ENCODE results near the gene CHD1L.

DNA sequence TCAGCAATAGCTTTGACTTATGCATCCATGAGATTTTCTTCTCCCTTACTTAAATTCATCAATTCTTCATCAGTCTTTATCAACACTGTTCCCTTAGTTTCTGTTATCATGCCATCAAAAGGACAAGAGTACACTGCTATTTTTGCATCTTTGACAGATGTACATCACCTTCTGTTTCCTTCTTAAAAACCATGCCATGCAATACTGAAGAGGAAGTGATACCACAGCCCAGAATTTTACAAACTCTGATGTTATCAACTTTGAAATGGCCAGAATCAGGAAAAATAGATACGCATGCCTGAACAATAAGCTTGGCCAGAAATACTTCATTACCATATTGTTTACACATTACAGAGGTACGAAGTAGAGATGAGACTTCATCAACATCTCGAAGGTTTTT, 38.4 kb upstream of the CHD1L start:
- TF ChIP-seq, protein P1, sequence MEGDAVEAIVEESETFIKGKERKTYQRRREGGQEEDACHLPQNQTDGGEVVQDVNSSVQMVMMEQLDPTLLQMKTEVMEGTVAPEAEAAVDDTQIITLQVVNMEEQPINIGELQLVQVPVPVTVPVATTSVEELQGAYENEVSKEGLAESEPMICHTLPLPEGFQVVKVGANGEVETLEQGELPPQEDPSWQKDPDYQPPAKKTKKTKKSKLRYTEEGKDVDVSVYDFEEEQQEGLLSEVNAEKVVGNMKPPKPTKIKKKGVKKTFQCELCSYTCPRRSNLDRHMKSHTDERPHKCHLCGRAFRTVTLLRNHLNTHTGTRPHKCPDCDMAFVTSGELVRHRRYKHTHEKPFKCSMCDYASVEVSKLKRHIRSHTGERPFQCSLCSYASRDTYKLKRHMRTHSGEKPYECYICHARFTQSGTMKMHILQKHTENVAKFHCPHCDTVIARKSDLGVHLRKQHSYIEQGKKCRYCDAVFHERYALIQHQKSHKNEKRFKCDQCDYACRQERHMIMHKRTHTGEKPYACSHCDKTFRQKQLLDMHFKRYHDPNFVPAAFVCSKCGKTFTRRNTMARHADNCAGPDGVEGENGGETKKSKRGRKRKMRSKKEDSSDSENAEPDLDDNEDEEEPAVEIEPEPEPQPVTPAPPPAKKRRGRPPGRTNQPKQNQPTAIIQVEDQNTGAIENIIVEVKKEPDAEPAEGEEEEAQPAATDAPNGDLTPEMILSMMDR (IDR thresholded peaks at IDR 0.05) = no peak
- no peak for TF ChIP-seq POLR2A (IDR thresholded peaks at IDR 0.05)
